Hematopoietic multipotent progenitor cell treated with erythropoietin and hydrocortisone succinate and interleukin-3 and kit ligand, for 6 days (in vitro differentiated cells): ENCODE results near the gene PABPC1L2A.
A peak's percentile ranks its signal among the peaks of the same experiment; 100 is the strongest.
"Not testable (repeated sequence)": the region's sequence is repeated elsewhere in the genome, so short reads cannot be mapped to it uniquely, and the experiment has no call there.

ENCODE experiments used
- DNase-seq: peaks from one replicate; pipeline ENCODE4 v3.0.0-alpha.2; 2015

PABPC1L2A gene

GRCh38 chrX:73079024-73079562, at the start of gene PABPC1L2A:
TSS of gene PABPC1L2A (minus strand) at chrX:73079512. CDS start at chrX:73079386, 126 bp downstream.
- DNase-seq: not testable (repeated sequence)

GRCh38 chrX:73127700-73128241, 48.5 kb upstream of the PABPC1L2A start:
- no peak for DNase-seq

GRCh38 chrX:73126240-73126639, 46.9 kb upstream of the PABPC1L2A start:
- DNase-seq: no peak

GRCh38 chrX:73099505-73099904, 20.2 kb upstream of the PABPC1L2A start:
- not testable (repeated sequence) for DNase-seq

- peak; percentile 4 for DNase-seq
Measured at GRCh38 chrX:73086766-73087165, 7.5 kb upstream of the PABPC1L2A start.

GRCh38 chrX:73079884-73080283, 572 bp upstream of the PABPC1L2A start:
- not testable (repeated sequence) for DNase-seq

GRCh38 chrX:73078597-73078996, 715 bp downstream of the PABPC1L2A start:
- not testable (repeated sequence) for DNase-seq

- no peak for DNase-seq
Measured at GRCh38 chrX:73076838-73077237, 2.5 kb downstream of the PABPC1L2A start.

- no peak for DNase-seq
Measured at GRCh38 chrX:73069365-73070035, 9.8 kb downstream of the PABPC1L2A start.

GRCh38 chrX:73068467-73069364, 10.6 kb downstream of the PABPC1L2A start:
- no peak for DNase-seq

GRCh38 chrX:73067761-73068466, 11.4 kb downstream of the PABPC1L2A start:
- not testable (repeated sequence) for DNase-seq

GRCh38 chrX:73028876-73029275, 50.4 kb downstream of the PABPC1L2A start:
- no peak for DNase-seq
